Esophagus muscularis mucosa (tissue), 4 donors: ENCODE data around the gene ATRNL1.

Source experiments
- EP300 ChIP-seq: sonication (generic); formaldehyde crosslinking; IDR thresholded peaks from one replicate; pipeline ENCODE4 v1.6.1; 2017; ENCODE audit warnings: antibody characterized with exemption
- POLR2A ChIP-seq: fragments of 450-650 bp; IDR thresholded peaks from one replicate; pipeline ENCODE4 v1.6.1; 2017; ENCODE audit warnings: antibody characterized with exemption, moderate library complexity, mild to moderate bottlenecking, low read depth
- POLR2AphosphoS5 ChIP-seq, 2 donors: sonication (generic); formaldehyde crosslinking; IDR thresholded peaks; one replicate each; pipeline ENCODE4 v1.6.1; 2017; ENCODE audit warnings: antibody characterized with exemption in 2 of 2
- TF ChIP-seq, protein P1 (sequence below), 3 experiments: fragments of 200-600 bp in 2 of 3; fragments of 450-650 bp in 1 of 3; sonication (generic) in 2 of 3; IDR thresholded peaks; one replicate each; pipeline ENCODE4 v1.5.1; 2017 to 2019; ENCODE audit warnings: antibody characterized with exemption in 3 of 3, mild to moderate bottlenecking in 2 of 3, moderate library complexity in 1 of 3

DNA sequence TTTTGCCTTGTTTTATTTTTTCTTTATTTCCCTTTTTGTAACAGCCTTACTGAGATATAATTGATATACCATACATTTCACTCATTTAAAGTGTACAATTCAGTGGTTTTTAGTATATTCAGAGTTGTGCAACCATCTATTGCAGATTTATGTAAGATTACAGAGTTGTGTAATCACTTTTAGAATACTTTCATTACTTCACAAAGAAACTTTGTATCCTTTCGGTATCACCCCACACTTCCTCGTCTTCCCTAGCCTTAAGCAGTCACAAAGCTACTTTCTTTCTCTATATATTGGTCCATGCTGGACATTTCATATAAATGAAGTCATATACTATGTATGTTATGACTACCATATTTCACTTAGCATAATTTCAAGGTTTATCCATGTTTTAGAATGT lies 74.6 kb downstream of the ATRNL1 start:
- TF ChIP-seq, protein P1, sequence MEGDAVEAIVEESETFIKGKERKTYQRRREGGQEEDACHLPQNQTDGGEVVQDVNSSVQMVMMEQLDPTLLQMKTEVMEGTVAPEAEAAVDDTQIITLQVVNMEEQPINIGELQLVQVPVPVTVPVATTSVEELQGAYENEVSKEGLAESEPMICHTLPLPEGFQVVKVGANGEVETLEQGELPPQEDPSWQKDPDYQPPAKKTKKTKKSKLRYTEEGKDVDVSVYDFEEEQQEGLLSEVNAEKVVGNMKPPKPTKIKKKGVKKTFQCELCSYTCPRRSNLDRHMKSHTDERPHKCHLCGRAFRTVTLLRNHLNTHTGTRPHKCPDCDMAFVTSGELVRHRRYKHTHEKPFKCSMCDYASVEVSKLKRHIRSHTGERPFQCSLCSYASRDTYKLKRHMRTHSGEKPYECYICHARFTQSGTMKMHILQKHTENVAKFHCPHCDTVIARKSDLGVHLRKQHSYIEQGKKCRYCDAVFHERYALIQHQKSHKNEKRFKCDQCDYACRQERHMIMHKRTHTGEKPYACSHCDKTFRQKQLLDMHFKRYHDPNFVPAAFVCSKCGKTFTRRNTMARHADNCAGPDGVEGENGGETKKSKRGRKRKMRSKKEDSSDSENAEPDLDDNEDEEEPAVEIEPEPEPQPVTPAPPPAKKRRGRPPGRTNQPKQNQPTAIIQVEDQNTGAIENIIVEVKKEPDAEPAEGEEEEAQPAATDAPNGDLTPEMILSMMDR (IDR thresholded peaks at IDR 0.05): no peak
- no peak for TF ChIP-seq EP300
- TF ChIP-seq POLR2AphosphoS5 (IDR thresholded peaks at IDR 0.05): no peak
- no peak for TF ChIP-seq POLR2A
